PC-9 (cell line): ENCODE measurements around the gene UBE2R2. TPM values are rescaled to one million over a fixed set of nuclear protein-coding genes. Genes with fewer than 3 reads are reported as not detected.

ENCODE experiments used
- BruUV-seq: library from RNA; stranded (reverse); fragments of 400-500 nt; replicated peaks from 2 replicates; lab custom pipeline; 2021; lab: Mats Ljungman, UMichigan
- CTCF ChIA-PET: fragments of 300-600 bp; sonication (Branson Sonifier 250); formaldehyde crosslinking; loops from one replicate; lab custom pipeline; 2022; ENCODE audit warnings: antibody characterized with exemption; lab: Charles Lee
- POLR2A ChIA-PET: fragments of 300-600 bp; sonication (Branson Sonifier 250); formaldehyde crosslinking; loops from one replicate; lab custom pipeline; 2022; ENCODE audit warnings: antibody characterized with exemption; ENCODE audit not compliant: unreplicated experiment; lab: Charles Lee
- DNase-seq, 2 experiments: peaks; one replicate each; pipeline versions ENCODE4 v3.0.0 to v3.0.0-alpha.2; 2015 to 2022; ENCODE audit warnings: mixed read lengths in 1 of 2
- H2AFZ ChIP-seq: fragments of 200-600 bp; sonication (generic); 2 replicates; pipeline ENCODE4 v1.8.1; 2017; ENCODE audit warnings: antibody characterized with exemption
- H3F3A ChIP-seq: fragments of 200-600 bp; sonication (generic); 2 replicates; pipeline ENCODE4 v1.8.1; 2017; ENCODE audit warnings: antibody characterized with exemption, mild to moderate bottlenecking, low read depth; ENCODE audit not compliant: insufficient read depth
- H3K27ac ChIP-seq: fragments of 200-600 bp; sonication (generic); 2 replicates; pipeline ENCODE4 v1.6.1; 2016; ENCODE audit warnings: mixed run types
- H3K27me3 ChIP-seq: fragments of 200-600 bp; sonication (generic); 2 replicates; pipeline ENCODE4 v1.6.1; 2016; ENCODE audit warnings: low read depth, mixed run types; ENCODE audit not compliant: insufficient read depth
- H3K36me3 ChIP-seq: fragments of 200-600 bp; sonication (generic); 2 replicates; pipeline ENCODE4 v1.6.1; 2016; ENCODE audit warnings: low read depth, mixed run types
- H3K4me1 ChIP-seq: fragments of 200-600 bp; sonication (generic); replicated peaks from 2 replicates; pipeline ENCODE4 v1.6.1; 2016; ENCODE audit warnings: mixed run types; ENCODE audit not compliant: insufficient read depth
- H3K4me2 ChIP-seq: fragments of 200-600 bp; sonication (generic); 2 replicates; pipeline ENCODE4 v1.6.1; 2017; ENCODE audit warnings: mixed run types
- H3K4me3 ChIP-seq: fragments of 200-600 bp; sonication (generic); 2 replicates; pipeline ENCODE4 v1.6.1; 2016; ENCODE audit warnings: mixed run types
- H3K79me2 ChIP-seq: fragments of 200-600 bp; sonication (generic); 2 replicates; pipeline ENCODE4 v1.6.1; 2017; ENCODE audit warnings: low read depth, mixed run types
- H3K9me2 ChIP-seq: fragments of 200-600 bp; sonication (generic); 2 replicates; pipeline ENCODE4 v1.8.1; 2017; ENCODE audit warnings: mild to moderate bottlenecking; ENCODE audit not compliant: insufficient read depth
- H3K9me3 ChIP-seq: fragments of 200-600 bp; sonication (generic); 2 replicates; pipeline ENCODE4 v1.8.1; 2016; ENCODE audit warnings: low read depth; ENCODE audit not compliant: insufficient read depth
- H4K20me1 ChIP-seq: fragments of 200-600 bp; sonication (generic); 2 replicates; pipeline ENCODE4 v1.8.1; 2017; ENCODE audit not compliant: insufficient read depth
- CTCF ChIP-seq: fragments of 200-600 bp; sonication (generic); conservative IDR thresholded peaks from 2 replicates; pipeline ENCODE4 v1.6.1; 2017; ENCODE audit warnings: mixed run types, antibody characterized with exemption, mild to moderate bottlenecking, moderate library complexity
- EZH2 ChIP-seq: fragments of 200-600 bp; sonication (generic); IDR thresholded peaks from 2 replicates; pipeline ENCODE4 v1.8.0; 2017; ENCODE audit warnings: antibody characterized with exemption, low read depth
- intact Hi-C: fragments of 100-400 bp; cut with micrococcal nuclease; formaldehyde crosslinking; loops from one replicate; pipeline ENCODE4 v1.10.0; 2022; ENCODE audit not compliant: unreplicated experiment
- total RNA-seq: library from RNA; stranded (reverse); gene quantifications from 2 replicates; pipeline ENCODE4 v1.2.3, GENCODE V29; 2021

UBE2R2 gene
- total RNA-seq, 1 experiment from 2014 or later: 38.9 TPM

- CTCF ChIA-PET: no interaction called here
- Histone ChIP-seq H3K36me3 (no peaks in the 10 kb centered on the region), H3K79me2 (no peaks in the 10 kb centered on the region), H3K4me2 (no peak overlapping the region), H2AFZ (no peak overlapping the region), H3K27ac (no peak overlapping the region), H3K9me3 (no peaks in the 10 kb centered on the region), H3F3A (peaks cover 9% of the 10 kb centered on the region; the same call in 1 of the 2 replicates), H3K4me1 (no peaks in the 10 kb centered on the region), H3K27me3 (no peaks in the 10 kb centered on the region), H3K4me3 (no peak overlapping the region), H3K9me2 (no peaks in the 10 kb centered on the region), H4K20me1 (no peaks in the 10 kb centered on the region)
- intact Hi-C loops: no loop called here
- TF ChIP-seq CTCF (no peak), EZH2 (no peak)
- POLR2A ChIA-PET: interaction anchor here (0.6 kb wide), 1 partner anchor 110 kb away, joined by 8 read pairs; no protein-coding TSS in a partner anchor
- DNase-seq: no peak
- BruUV-seq: no TSS peak
Observed at GRCh38 chr9:33939924-33940874, 123.2 kb downstream of the UBE2R2 start.

DNA sequence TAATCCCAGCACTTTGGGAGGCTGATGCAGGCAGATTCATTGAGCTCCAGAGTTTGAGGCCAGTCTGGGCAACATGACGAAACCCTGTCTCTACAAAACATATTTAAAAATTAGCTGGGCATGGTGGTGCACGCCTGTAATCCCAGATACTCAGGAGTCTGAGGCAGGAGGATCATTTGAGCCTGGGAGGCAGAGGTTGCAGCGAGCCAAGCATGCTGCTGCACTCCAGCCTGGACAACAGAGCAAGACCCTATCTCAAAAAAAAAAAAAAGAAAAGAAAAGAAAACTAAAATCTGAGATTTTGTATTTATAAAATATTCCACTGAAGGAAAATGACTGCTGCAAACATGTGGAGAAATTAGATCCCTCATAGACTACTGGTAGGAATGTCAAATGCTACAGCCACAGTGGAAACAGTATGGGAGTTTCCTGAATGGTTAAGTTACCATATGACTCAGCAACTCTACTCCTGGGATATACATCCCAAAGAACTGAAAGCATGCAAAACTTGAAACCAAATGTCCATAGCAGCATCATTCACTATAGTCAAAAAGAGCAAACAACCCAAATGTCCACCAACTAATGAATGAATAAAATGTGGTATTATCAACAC lies 125.6 kb downstream of the UBE2R2 start:
- peak in 1 of 2 experiments; percentile 46 for DNase-seq
- Histone ChIP-seq H3K4me3 (no peak overlapping the region), H3K4me1 (no peaks in the 10 kb centered on the region), H3K27ac (peak overlapping the region; percentile 61), H3F3A (peaks cover 9% of the 10 kb centered on the region; the same call in 1 of the 2 replicates), H3K9me3 (no peaks in the 10 kb centered on the region), H3K4me2 (no peak overlapping the region), H4K20me1 (no peaks in the 10 kb centered on the region), H3K27me3 (no peaks in the 10 kb centered on the region), H2AFZ (no peak overlapping the region), H3K36me3 (no peaks in the 10 kb centered on the region), H3K79me2 (no peaks in the 10 kb centered on the region), H3K9me2 (no peaks in the 10 kb centered on the region)
- BruUV-seq: no TSS peak
- ChIA-PET POLR2A (interaction anchor here (0.7 kb wide), 1 partner anchor 613 kb away, joined by 8 read pairs; no protein-coding TSS in a partner anchor), CTCF (no interaction called here)
- TF ChIP-seq EZH2 (no peak), CTCF (peak; percentile 33; the same call in 1 of the 2 replicates)
- intact Hi-C loops: no loop called here

GRCh38 chr9:33943389-33943788 lies 126.4 kb downstream of the UBE2R2 start:
- no TSS peak for BruUV-seq
- Histone ChIP-seq H3K4me3 (no peak overlapping the region), H2AFZ (no peak overlapping the region), H3K79me2 (no peaks in the 10 kb centered on the region), H3K36me3 (no peaks in the 10 kb centered on the region), H4K20me1 (no peaks in the 10 kb centered on the region), H3K9me3 (no peaks in the 10 kb centered on the region), H3F3A (peaks cover 9% of the 10 kb centered on the region; the same call in 1 of the 2 replicates), H3K4me2 (no peak overlapping the region), H3K27me3 (no peaks in the 10 kb centered on the region), H3K27ac (peak overlapping the region; percentile 61), H3K4me1 (no peaks in the 10 kb centered on the region), H3K9me2 (no peaks in the 10 kb centered on the region)
- intact Hi-C loops: no loop called here
- TF ChIP-seq EZH2 (no peak), CTCF (no peak)
- POLR2A ChIA-PET: interaction anchor here (0.6 to 0.7 kb wide), 2 partner anchors 265 to 614 kb away, joined by 3 to 8 read pairs; no protein-coding TSS in a partner anchor
- CTCF ChIA-PET: no interaction called here
- DNase-seq: no peak
